AG09319 (cell line): ENCODE results near the gene HLA-DQB1.
"Not testable (repeated sequence)": the region's sequence is repeated elsewhere in the genome, so short reads cannot be mapped to it uniquely, and the experiment has no call there.

Source experiments
- DNase-seq: peaks from one replicate; pipeline ENCODE4 v3.0.0-alpha.2; 2010; ENCODE audit warnings: low read depth; ENCODE audit errors: extremely low read depth
- TF ChIP-seq, protein P1 (sequence below): IDR thresholded peaks from 2 replicates; pipeline ENCODE4 v1.5.1; 2011; ENCODE audit warnings: low read depth, mild to moderate bottlenecking, inconsistent platforms, low read length, moderate library complexity

The HLA-DQB1 gene

DNA sequence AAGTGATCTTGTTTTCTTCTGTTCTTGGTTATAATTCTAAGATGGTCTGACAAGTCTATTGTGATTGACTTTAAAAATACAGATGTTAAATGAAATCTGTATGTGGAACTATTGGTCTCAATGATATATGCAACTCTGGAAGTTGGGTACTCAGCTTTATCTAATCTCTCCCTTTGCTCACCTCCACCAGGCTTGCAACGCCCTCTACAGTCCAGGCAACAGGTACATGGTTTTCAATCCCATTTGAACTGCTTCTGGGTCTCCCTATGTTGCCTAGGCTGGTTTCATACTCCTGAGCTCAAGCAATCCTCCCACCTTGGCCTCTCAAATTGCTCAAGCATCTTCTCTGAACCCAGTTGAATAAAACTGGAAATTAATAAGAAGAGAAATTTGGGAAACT lies 25.6 kb upstream of the HLA-DQB1 start:
- TF ChIP-seq, protein P1, sequence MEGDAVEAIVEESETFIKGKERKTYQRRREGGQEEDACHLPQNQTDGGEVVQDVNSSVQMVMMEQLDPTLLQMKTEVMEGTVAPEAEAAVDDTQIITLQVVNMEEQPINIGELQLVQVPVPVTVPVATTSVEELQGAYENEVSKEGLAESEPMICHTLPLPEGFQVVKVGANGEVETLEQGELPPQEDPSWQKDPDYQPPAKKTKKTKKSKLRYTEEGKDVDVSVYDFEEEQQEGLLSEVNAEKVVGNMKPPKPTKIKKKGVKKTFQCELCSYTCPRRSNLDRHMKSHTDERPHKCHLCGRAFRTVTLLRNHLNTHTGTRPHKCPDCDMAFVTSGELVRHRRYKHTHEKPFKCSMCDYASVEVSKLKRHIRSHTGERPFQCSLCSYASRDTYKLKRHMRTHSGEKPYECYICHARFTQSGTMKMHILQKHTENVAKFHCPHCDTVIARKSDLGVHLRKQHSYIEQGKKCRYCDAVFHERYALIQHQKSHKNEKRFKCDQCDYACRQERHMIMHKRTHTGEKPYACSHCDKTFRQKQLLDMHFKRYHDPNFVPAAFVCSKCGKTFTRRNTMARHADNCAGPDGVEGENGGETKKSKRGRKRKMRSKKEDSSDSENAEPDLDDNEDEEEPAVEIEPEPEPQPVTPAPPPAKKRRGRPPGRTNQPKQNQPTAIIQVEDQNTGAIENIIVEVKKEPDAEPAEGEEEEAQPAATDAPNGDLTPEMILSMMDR, result no peak
- DNase-seq, result no peak

DNA sequence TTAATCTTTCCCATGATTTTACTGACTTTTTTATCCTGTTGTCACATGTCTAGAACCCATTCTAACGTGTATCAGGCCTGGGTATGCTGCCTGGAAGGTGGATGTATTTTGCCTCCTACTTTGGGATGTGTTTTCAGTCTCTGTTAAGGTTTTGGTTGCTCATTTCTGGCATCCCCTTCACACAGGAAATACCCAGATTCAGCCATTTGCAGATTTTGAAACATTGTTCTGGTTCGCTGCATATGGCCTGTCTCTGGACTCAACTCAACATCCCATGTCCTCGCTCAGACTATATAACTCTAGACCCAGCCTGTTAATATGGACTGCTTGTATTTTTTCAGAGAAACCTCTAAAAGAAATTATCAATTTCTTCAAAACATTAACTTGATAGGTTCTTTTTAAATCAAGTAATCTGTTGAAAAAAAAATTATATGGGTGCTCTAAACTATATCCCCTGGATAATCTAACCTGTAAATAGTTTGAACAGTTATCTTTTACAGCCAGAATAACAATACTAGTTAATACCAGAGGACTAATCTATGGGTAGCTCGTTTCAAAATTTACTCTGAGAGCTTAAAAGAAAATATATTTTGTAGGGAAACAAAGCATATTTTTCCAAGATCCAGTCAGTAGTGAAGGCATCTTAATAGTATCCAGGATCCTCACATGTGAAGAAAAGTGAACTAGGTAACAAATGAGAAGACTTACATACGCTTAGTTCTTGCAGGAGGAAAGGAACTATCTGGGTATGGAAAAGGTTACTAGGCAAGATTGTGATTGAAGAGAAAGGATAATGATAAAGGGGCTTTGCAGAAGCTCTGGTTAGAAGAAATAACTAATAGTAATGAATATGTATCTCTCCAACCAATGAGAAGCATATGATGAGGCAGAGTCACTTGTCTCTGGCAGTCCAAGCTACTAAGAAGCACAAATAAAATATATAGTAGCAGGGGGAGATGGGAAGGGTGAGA lies 23.4 kb upstream of the HLA-DQB1 start:
- DNase-seq, result no peak
- TF ChIP-seq, protein P1, result no peak

DNA sequence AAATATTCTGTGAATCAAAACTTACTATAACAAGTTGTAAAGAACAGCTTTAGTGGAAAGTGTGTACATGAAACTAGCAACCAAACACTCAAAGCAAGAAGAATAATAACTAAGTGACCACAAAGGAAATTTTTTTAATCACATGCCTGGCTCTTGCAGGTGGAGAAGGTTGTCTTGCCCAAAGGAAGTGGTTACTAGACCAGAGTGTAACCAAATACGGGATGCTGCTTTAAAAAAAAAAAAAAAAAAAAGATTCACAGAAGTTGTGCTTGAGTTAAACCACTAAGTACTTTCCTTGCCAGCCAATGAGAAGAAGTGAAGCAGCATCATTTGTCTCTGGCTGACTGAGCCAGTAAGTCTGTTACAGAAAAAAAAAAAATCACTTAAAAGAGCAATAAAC lies 19.1 kb upstream of the HLA-DQB1 start:
- TF ChIP-seq, protein P1, result no peak
- no peak for DNase-seq

DNA sequence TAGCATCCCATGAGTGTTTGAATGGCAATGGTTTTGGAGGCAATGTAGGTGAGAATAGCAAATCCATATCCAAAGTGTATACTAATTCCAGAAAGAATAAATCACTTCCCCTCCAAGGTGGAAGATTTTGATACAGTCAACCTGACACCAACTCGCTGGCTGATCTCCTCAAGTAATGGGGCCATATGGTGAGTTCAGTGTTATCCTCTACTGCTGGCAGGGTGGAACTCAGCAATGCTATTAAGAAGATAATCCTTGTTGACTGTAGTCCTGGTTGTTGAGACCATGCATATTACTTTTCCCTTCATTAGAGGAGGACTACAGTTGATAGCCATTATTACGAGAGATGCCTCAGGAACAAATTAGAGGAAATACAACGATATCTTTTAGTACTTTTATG lies 17.8 kb upstream of the HLA-DQB1 start:
- no peak for DNase-seq
- TF ChIP-seq, protein P1, result no peak

DNA sequence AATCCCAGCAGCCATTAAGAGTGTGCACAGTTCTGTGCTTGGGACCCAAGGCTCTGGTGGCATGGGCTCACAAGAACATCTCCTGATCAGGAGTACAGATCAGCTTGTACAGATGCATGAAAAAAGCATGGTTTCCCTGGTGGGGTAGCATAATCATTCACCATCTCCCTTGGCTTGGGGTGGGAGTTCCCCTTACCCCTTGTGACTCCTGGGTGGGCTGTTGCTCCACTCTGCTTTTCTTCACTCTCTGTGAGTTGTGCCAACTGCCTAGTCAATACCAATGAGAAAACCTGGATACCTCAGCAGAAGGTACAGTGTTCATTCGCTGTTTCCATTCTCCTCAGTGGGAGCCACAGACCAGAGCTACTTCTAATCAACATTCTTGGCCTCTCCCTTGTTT lies 13.6 kb upstream of the HLA-DQB1 start:
- no peak for DNase-seq
- TF ChIP-seq, protein P1, result no peak

DNA sequence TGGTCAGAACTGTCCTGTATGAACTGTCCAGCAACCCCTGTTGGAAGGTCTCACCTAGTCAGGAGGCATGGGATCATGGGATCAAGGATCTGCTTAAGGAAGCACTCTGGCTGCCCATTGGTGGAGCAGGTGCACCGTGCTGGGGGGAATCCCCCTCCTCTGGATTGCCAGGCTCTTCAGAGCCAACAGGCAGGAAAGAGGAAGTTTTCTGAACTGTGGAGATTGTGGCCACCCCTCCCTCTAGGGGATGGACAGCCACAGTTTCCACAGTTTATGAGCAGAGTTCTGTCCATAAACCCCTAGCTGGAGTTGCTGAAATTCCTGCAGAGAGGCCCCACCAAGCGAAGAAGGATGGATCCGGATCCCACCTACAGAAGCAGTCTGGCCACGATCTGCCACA lies 13.0 kb upstream of the HLA-DQB1 start:
- no peak for DNase-seq
- TF ChIP-seq, protein P1, result no peak

DNA sequence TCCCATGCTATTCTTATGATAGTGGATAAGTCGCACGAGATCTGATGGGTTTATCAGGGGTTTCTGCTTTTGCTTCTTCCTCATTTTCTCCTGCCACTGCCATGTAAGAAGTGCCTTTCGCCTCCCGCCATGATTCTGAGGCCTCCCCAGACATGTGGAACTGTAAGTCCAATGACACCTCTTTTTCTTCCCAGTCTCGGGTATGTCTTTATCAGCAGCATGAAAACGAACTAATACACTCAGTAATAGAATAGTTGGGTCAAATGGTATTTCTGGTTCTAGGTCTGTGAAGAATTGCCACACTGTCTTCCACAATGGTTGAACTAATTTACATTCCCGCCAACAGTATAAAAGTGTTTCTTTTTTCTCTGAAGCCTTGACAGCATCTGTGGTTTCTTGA lies 7.7 kb upstream of the HLA-DQB1 start:
- DNase-seq, result not testable (repeated sequence)

DNA sequence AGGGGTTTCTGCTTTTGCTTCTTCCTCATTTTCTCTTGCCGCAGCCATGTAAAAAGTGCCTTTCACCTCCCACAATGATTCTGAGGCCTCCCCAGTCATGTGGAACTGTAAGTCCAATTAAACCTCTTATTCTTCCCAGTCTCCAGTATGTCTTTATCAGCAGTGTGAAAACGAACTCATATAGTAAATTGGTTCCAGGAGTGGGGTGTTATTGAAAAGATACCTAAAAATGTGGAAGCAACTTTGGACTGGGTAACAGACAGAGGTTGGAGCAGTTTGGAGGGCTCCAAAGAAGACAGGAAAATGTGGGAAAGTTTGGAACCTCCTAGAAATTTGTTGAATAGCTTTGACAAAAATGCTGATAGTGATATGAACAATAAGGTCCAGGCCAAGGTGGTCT lies 5.5 kb upstream of the HLA-DQB1 start:
- not testable (repeated sequence) for DNase-seq
